ENCODE results near the gene MORN3. TPM values are rescaled to one million over a fixed set of nuclear protein-coding genes. Genes with fewer than 3 reads are reported as not detected.
A peak's percentile ranks its signal among the peaks of the same experiment; 100 is the strongest.

MORN3 gene
- total and polyA plus RNA-seq, 9 of the 15 experiments (the other 6 are each of a cell fraction or from before 2014, with no cell fraction given): 0.09 to 0.27 (median 0.20) TPM

GRCh38 chr12:121626853-121627640, 42.4 kb downstream of the MORN3 start (continued):
- no peak for TF ChIP-seq HLTF (IDR thresholded peaks at IDR 0.05)
- TF ChIP-seq AFF4 (CRISPR knock-in tag; IDR thresholded peaks at IDR 0.05): 0 out of 2 replicates have a peak, but pooled peaks have one; percentile 19
- no peak for TF ChIP-seq KDM5B (IDR thresholded peaks at IDR 0.05; ENCODE audit: insufficient replicate concordance, low read depth, low read length)
- no peak for TF ChIP-seq ESRRA (IDR thresholded peaks at IDR 0.05; ENCODE audit: borderline replicate concordance, low read depth)
- TF ChIP-seq ZNF398 (CRISPR knock-in tag; IDR thresholded peaks at IDR 0.05): no peak
- no peak for TF ChIP-seq PHF21A (IDR thresholded peaks at IDR 0.05; ENCODE audit: borderline replicate concordance, low read depth)
- no peak for TF ChIP-seq ZNF263 (CRISPR knock-in tag; IDR thresholded peaks at IDR 0.05; ENCODE audit: borderline replicate concordance)
- no peak for TF ChIP-seq ZSCAN29 (IDR thresholded peaks at IDR 0.05)
- no peak for TF ChIP-seq KLF16 (IDR thresholded peaks at IDR 0.05)
- TF ChIP-seq CHAMP1 (IDR thresholded peaks at IDR 0.05): no peak
